ENCODE data around the gene GGN. TPM values are rescaled to one million over a fixed set of nuclear protein-coding genes. Genes with fewer than 3 reads are reported as not detected.

GGN gene
- polyA plus RNA-seq, 1 of the 3 experiments (the other 2 are of a cell fraction): 0.48 TPM

DNA sequence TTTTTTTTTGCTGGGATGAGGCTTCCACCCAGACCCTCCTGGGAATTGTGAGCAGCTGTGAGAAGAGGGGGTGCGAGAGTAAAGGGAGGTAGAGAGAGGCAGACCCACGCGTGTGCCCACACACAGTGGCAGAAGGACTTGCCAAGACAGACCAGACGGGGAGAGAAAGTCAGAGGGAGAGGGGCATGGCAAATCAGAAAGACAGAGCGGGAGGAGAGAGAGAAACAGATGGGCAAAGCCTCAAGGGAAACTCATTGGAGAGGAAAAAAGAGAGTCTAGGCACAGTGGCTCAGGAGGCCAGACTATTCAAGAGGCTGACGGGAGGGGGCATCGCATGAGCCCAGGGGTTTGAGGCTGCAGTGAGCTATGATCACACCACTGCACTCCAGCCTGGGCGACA, 35.2 kb downstream of the GGN start:
- H3F3A ChIP-seq (replicated peaks; ENCODE audit: insufficient read depth): no peaks in the 10 kb centered on the region
- CTCF ChIA-PET: interaction anchor here (0.6 to 2.4 kb wide), 3 partner anchors 17 to 1753 kb away, joined by 3 to 10 read pairs (median 3); partner anchors contain the start of genes CATSPERG and PSMD8
- TF ChIP-seq FOXM1 (IDR thresholded peaks at IDR 0.05; ENCODE audit: low read depth) (no peak), ELF1 (IDR thresholded peaks at IDR 0.05) (no peak), TCF12 (IDR thresholded peaks at IDR 0.05) (no peak), MXI1 (IDR thresholded peaks at IDR 0.05; ENCODE audit: low read depth, low read length) (no peak), CHD2 (IDR thresholded peaks at IDR 0.05; ENCODE audit: low read length, partially characterized antibody) (no peak), JUND (IDR thresholded peaks at IDR 0.05) (no peak), RXRA (IDR thresholded peaks at IDR 0.05; ENCODE audit: borderline replicate concordance, low read depth) (no peak), RFX5 (IDR thresholded peaks at IDR 0.05; ENCODE audit: low read length) (no peak), POLR2AphosphoS5 (IDR thresholded peaks at IDR 0.05; ENCODE audit: low read depth, low read length) (no peak), YY1 (IDR thresholded peaks at IDR 0.05; ENCODE audit: low read depth) (no peak), TEAD4 (IDR thresholded peaks at IDR 0.05; ENCODE audit: borderline replicate concordance, insufficient read depth) (no peak)
- TF ChIP-seq, protein P1, sequence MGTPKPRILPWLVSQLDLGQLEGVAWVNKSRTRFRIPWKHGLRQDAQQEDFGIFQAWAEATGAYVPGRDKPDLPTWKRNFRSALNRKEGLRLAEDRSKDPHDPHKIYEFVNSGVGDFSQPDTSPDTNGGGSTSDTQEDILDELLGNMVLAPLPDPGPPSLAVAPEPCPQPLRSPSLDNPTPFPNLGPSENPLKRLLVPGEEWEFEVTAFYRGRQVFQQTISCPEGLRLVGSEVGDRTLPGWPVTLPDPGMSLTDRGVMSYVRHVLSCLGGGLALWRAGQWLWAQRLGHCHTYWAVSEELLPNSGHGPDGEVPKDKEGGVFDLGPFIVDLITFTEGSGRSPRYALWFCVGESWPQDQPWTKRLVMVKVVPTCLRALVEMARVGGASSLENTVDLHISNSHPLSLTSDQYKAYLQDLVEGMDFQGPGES (IDR thresholded peaks at IDR 0.05; ENCODE audit: low read depth, low read length): no peak
- TF ChIP-seq, protein P2, sequence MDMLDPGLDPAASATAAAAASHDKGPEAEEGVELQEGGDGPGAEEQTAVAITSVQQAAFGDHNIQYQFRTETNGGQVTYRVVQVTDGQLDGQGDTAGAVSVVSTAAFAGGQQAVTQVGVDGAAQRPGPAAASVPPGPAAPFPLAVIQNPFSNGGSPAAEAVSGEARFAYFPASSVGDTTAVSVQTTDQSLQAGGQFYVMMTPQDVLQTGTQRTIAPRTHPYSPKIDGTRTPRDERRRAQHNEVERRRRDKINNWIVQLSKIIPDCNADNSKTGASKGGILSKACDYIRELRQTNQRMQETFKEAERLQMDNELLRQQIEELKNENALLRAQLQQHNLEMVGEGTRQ (IDR thresholded peaks at IDR 0.05; ENCODE audit: borderline replicate concordance, low read depth, low read length): no peak
- TF ChIP-seq, protein P3, sequence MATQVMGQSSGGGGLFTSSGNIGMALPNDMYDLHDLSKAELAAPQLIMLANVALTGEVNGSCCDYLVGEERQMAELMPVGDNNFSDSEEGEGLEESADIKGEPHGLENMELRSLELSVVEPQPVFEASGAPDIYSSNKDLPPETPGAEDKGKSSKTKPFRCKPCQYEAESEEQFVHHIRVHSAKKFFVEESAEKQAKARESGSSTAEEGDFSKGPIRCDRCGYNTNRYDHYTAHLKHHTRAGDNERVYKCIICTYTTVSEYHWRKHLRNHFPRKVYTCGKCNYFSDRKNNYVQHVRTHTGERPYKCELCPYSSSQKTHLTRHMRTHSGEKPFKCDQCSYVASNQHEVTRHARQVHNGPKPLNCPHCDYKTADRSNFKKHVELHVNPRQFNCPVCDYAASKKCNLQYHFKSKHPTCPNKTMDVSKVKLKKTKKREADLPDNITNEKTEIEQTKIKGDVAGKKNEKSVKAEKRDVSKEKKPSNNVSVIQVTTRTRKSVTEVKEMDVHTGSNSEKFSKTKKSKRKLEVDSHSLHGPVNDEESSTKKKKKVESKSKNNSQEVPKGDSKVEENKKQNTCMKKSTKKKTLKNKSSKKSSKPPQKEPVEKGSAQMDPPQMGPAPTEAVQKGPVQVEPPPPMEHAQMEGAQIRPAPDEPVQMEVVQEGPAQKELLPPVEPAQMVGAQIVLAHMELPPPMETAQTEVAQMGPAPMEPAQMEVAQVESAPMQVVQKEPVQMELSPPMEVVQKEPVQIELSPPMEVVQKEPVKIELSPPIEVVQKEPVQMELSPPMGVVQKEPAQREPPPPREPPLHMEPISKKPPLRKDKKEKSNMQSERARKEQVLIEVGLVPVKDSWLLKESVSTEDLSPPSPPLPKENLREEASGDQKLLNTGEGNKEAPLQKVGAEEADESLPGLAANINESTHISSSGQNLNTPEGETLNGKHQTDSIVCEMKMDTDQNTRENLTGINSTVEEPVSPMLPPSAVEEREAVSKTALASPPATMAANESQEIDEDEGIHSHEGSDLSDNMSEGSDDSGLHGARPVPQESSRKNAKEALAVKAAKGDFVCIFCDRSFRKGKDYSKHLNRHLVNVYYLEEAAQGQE (IDR thresholded peaks at IDR 0.05; ENCODE audit: low read depth, low read length): no peak
- H3K9ac ChIP-seq: no peak overlapping the region
- H4K20me1 ChIP-seq (ENCODE audit: insufficient read depth): no peaks in the 10 kb centered on the region
- POLR2A ChIA-PET: no interaction called here
- H3K27ac ChIP-seq (ENCODE audit: low read depth in 2 of 2, low read length in 1 of 2): no peak overlapping the region
- 64% methylated on average over 8 of the region's 8 CpGs for WGBS (ENCODE audit: low lambda C conversion rate)
- H3K36me3 ChIP-seq (replicated peaks in 1 of 2; ENCODE audit: control insufficient read depth in 1 of 2, insufficient read depth in 2 of 2, low read length in 1 of 2): no peaks in the 10 kb centered on the region
- DNase-seq: no peak
- H3K4me1 ChIP-seq (ENCODE audit: control insufficient read depth in 1 of 2, insufficient read depth in 2 of 2, low read depth in 1 of 2, low read length in 1 of 2): no peaks in the 10 kb centered on the region; a peak in 1 of 4 replicates
- no peak overlapping the region for H3K4me2 ChIP-seq
- H3K9me3 ChIP-seq: no peaks in the 10 kb centered on the region
- H3K4me3 ChIP-seq (ENCODE audit: low read depth in 2 of 2, low read length in 1 of 2): no peak overlapping the region
- H2AFZ ChIP-seq (ENCODE audit: low read depth): no peak overlapping the region
- H3K79me2 ChIP-seq (ENCODE audit: insufficient read depth): no peaks in the 10 kb centered on the region
- no peaks in the 10 kb centered on the region for H3K9me2 ChIP-seq
- peaks cover 5% of the 10 kb centered on the region; the same call in 1 of the 2 replicates for H3K27me3 ChIP-seq (ENCODE audit: insufficient read depth)

Measured in SK-N-SH (cell line).